HG02970 (cell line): ENCODE measurements around the gene C15orf40.
"Not testable (repeated sequence)": the region's sequence is repeated elsewhere in the genome, so short reads cannot be mapped to it uniquely, and the experiment has no call there.

ENCODE experiments used
- ATAC-seq: cut with Tn5 transposase; IDR thresholded peaks from one replicate; pipeline ENCODE4 v1.9.1; 2021; ENCODE audit warnings: mild to moderate bottlenecking, moderate library complexity, moderate number of reproducible peaks; ENCODE audit not compliant: unreplicated experiment, low FRiP score

C15orf40 gene

DNA sequence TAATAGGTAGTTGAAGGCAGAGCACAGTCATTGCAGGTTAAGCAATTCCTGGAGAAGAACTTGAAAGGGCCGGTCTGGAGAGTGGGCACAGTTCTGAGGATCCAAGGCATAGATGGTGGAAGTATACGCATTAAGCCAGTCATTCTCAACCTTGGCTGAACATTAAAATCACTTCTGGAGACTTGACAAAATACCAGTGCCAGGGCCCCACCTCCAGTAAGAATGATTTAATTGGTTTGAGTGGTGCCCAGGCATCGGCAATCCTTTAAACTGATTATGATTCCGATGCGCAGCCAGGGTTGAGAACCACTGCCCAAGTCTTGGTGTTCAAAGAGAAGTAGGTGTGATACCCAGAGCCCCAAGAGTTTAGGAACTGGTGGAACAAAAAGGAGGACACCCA lies 52.0 kb downstream of the C15orf40 start:
- no peak for ATAC-seq

DNA sequence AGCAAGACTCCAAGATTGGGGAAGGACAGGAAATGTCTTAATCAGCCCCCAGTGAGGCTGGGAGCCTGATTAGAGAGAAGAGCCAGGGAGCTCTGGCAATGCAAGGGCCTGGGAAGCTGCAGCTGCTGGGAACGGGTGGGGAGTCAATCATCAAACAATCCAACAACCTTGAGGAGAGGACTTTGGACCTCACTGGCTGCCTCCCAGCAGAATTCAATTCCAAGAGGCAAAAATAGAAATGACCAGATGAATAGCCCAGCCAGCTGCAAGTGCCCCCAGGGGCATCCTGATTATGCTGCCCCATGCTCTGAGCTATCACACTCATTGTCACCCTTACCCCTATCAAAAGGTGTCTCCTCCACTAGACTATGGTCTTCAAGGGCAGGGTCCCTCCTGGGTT lies 52.8 kb downstream of the C15orf40 start:
- ATAC-seq, result no peak

DNA sequence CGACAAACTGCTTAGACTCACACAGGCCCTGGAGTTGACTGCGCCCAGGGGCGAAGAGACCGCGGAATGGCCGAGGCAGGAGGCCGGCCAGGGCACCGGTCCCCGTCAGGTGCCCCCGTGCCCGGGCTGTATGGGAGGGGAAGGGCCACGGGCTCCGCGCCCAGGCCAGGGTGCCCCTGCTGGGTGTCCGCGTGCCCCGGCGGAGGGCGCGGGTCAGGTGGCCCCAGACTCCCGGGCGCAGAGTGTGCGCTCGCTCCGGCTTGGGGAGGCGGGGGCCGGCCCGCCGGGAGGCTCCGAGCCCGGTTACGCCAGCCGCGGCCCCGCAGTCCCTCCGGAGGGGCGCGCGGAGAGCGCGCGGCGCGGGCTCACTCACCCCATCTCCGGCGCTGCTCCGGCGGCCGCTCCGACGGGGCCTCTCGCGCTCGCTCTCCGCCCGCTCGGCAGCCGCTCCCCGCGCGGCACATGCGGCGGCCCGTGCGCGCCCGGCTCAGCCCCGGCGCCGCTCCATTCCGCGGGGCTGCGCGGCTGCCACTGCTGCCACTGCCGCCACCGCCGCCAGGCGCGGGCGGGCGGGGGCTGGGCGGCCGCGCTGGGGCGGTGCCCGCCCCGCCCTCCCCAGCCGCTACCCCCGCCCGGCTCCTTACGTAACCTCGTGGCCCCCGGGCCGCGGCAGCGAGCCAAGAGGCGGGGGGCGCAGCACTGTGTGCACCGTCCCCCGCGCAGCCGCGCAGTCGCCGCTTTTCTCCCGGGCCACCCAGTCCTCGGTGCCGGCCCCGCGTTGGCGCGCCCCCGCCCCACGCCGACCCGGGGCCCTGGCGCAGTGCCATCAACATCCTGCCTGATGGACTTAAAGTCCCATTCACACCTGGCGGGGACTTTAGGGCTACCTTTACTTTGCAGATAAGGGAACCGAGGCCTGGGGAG lies 59.0 kb downstream of the C15orf40 start, which contains the start of gene HOMER2:
Gene HOMER2 (minus strand): TSS at position 563 of the 924 bp plus-strand sequence. CDS start 185 bp downstream, at position 378.
- ATAC-seq, result no peak

DNA sequence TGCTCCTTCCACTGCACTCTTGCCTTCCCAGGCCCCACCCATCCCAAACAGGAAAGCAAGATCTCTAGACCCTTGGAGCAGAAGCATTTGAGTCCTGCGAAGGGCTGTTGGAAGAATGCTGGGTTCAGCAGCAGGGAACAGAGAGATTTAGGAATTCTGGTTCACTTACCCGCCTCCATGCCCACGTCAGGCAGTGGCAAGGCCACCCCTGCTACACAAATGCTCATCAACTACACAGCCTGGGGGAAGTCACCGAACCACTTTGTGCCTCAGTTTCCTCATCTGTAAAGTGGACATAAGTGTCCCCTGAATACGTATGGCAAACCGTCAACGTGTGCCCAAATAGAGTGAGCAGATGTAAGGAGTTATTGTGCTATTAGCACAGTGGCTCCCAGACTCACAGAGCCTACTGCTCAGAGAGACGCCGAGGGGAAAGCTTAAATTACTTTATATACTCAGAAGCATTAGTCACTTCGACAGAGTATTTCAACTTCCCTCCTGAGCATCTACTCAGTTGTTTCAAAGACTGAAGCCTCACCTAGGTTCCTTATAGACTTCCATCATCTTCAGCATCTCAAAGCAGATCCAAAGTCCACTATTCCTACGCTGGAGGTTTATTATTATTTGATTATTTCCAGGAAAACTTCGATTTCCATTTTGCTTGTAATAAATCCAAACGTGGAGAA lies 59.8 kb downstream of the C15orf40 start:
- no peak for ATAC-seq

DNA sequence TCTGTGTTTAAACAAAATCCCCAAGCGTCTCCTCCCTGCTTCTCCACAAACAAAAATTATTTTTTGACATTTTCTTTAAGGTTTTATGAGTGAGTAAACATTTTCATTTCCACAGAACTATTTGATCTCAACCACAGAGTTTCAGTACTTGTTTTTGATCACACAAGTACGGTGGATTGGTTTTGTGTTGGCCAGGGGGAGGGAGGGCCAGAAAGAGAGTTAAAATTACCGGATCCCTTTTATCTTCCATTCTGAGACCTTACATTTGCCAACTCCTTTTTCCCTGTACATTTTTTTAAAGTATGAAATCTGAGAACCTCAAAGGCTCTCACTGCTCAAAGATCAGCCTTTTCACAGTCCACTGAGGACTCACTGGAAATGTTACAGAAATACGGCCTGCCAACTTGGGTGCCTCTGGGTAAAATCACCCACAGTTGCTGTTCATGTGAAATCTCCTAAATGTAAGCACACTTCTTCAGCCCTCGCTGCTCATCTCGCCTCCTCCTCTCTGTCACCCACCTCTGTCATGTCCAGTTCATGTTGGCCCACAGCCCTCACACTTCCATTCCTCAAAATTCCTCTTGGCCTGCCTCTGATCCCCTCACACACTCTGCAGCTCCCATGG lies 60.6 kb downstream of the C15orf40 start:
- ATAC-seq, result no peak

DNA sequence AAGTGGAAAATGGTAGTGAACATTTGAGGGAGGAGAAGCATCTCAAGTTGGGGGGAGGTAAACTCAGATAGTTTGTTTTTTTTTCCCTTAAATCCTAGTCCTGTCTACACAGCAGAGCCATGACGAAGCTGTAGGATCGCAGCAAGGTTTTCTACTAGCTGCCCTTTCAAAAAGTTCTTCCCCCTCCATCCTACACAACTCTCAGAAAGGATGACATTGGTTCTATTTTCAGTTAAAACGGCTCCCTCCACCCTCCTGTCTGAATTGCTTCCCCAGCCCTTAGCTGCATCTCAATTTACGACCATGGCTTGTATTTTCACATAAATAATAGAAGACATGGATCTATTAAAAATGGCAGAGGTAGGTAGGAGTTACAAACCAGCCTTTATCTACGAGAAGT lies 61.1 kb downstream of the C15orf40 start:
- ATAC-seq, result no peak

DNA sequence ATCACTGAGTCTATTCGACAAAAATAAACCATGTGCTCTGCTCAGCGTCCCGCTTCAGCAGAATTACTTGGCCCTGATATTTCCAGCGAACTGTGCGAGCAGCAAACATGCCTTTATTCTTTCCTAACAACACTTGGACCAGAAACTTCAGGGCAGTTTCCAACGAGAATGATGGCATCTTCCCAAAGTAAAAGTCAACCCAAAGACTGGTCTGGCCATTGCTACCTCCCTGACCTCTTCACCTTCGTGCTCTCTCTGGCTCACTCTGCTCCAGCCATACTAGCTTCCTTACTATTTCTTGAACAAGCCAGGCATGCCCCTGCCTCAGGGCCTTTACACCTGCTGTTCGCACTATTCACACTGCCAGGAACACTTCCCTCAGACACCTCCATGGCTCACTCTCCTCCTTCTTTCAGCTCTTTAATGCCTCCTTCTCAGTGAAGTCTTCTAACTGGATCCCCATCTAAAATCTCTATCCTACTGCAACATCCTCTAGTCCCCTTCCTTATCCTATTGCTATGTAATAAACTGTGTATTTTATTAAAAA lies 65.2 kb downstream of the C15orf40 start:
- no peak for ATAC-seq

DNA sequence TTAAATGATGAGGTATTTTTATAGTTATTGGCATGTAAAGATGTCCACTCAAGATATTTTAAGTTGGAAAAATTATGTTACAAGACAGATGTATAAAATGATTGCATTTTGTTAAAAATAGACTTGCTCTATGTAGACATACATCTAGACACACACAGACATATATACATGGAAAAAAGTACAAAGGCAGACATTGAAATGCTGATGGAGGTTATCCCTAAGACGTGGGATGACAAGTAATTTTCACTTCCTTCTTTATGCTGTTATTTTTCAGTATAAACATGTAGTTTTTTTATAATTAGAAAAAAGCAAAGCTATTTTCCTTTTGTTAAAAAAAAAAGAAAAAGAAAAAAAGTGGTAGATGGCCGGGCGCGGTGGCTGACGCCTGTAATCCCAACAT lies 66.1 kb downstream of the C15orf40 start:
- no peak for ATAC-seq

DNA sequence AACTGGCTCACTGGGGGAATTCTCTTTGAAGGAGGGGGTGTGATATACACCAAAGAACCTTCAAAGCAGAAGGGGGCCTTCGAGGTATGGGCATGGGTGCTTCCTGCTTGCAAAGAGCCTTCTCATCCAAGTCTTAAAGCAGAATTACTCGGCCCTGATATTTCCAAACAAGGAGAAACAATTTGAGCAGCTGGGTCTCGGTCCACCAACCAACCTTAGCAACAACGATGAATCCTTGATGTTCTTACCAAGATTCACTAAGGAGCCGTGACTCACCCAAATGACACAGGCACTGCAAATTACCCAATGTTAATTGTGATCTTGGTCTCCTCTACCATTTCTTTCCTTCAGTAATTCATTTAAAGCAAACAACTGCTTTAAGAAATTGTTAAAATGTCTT lies 66.6 kb downstream of the C15orf40 start:
- no peak for ATAC-seq

DNA sequence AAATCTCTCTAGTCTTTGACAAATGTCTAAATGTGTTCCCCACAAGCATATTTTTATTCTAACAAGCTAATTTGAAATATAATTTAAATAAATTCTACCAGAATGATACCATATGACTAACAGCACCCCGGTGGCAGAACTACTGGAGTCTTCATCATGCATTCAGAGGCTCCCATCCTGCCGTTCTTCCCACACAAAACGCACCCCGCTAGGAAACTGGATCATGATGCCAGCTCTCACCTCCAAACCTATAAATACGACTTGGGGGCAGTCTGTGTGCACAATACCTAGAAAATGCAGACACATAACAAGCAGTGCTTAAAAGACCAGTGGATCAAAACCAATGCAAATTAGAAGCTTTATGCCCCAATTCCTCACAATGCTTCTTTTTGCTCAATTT lies 67.4 kb downstream of the C15orf40 start:
- no peak for ATAC-seq

DNA sequence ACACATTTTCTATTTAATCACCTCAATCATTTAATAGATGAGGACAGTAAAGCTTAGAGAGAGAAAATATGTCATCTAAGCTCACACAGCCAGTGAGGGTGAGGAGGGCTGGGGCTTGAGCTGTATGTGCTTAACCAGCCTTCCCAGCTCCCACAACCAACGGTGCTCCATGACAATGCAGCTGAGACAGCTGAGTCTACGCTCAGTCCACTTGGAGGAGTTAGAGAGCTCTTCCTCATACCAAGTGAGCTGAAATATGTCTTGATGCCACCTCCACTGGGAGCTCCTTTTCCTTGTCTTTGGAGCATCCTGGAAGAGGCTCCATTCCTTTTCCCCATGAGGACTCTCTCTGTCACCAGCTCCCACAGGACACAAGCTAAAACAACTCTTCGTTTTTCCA lies 68.3 kb downstream of the C15orf40 start:
- no peak for ATAC-seq

DNA sequence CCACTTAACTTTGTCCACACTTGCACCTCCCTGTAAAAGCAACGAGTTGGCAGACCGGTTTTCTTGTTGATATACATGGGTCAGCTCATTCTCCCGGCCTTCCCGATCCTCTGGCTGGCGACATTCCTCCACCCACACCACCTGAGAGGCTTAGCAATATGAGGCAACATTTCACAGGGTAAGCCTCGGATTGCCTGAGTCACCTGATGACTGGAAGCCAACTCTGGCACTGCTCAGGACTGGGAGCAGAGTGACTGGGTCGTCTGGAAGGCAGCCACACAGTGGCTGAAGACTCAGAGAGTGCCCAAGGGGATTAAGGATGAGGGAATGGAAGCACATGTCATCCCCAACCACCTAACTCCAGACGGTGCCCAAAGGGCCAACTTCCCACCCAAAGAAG lies 68.7 kb downstream of the C15orf40 start:
- no peak for ATAC-seq

DNA sequence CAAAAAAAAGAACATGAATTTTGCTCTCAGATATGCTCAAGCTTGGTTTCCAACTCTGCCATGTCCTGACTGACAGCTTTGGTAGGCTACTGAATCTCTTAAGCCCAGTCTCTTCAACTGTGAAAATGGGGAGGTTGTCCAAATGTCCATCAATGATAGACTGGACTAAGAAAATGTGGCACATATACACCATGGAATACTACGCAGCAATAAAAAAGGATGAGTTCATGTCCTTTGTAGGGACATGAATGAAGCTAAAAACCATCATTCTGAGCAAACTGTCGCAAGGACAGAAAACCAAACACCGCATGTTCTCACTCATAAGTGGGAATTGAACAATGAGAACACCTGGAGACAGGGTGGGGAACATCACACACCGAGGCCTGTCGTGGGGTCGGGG lies 71.8 kb downstream of the C15orf40 start:
- not testable (repeated sequence) for ATAC-seq
